SH-SY5Y (cell line): ENCODE measurements around the gene SCN9A.

Experiments used
- GATA2 ChIP-seq: IDR thresholded peaks from 2 replicates; pipeline ENCODE4 v1.6.1; 2011; ENCODE audit warnings: mild to moderate bottlenecking, low read depth, low read length
- GATA3 ChIP-seq: IDR thresholded peaks from 2 replicates; pipeline ENCODE4 v1.6.1; 2011; ENCODE audit warnings: low read depth, mild to moderate bottlenecking, low read length, moderate library complexity

GRCh38 chr2:166181813-166182154 lies 194.0 kb downstream of the SCN9A start:
- TF ChIP-seq GATA2 (no peak), GATA3 (no peak)
